Neural cell (in vitro differentiated cells): ENCODE results near the gene SARS2. TPM values are rescaled to one million over a fixed set of nuclear protein-coding genes. Genes with fewer than 3 reads are reported as not detected.
"Not testable (repeated sequence)": the region's sequence is repeated elsewhere in the genome, so short reads cannot be mapped to it uniquely, and the experiment has no call there.

Source experiments
- H2AFZ ChIP-seq: fragments of 200-600, 300-800 bp; sonication (generic), shearing (Covaris generic); 2 replicates; pipeline ENCODE4 v1.6.0; 2014; ENCODE audit warnings: low read depth, mild to moderate bottlenecking, antibody characterized with exemption, low read length, moderate library complexity
- H3F3A ChIP-seq: fragments of 200-600 bp; shearing (Covaris generic); 2 replicates; pipeline ENCODE4 v1.6.1; 2016; ENCODE audit warnings: mild to moderate bottlenecking, moderate library complexity, mixed read lengths, antibody characterized with exemption, low read length; ENCODE audit not compliant: insufficient read depth, poor library complexity, severe bottlenecking
- H3K27ac ChIP-seq: fragments of 200-600, 300-800 bp; sonication (generic), shearing (Covaris generic); 2 replicates; pipeline ENCODE4 v1.5.1; 2014; ENCODE audit warnings: mild to moderate bottlenecking, low read length, moderate library complexity
- H3K27me3 ChIP-seq: fragments of 300-800, 200-600 bp; sonication (generic), shearing (Covaris generic); 2 replicates; pipeline ENCODE4 v1.6.0; 2014; ENCODE audit warnings: mild to moderate bottlenecking, low read depth, low read length, moderate library complexity; ENCODE audit not compliant: insufficient read depth
- H3K36me3 ChIP-seq: fragments of 300-800, 200-600 bp; sonication (generic), shearing (Covaris generic); 2 replicates; pipeline ENCODE4 v1.5.1; 2014; ENCODE audit warnings: mild to moderate bottlenecking, antibody characterized with exemption, low read length, moderate library complexity; ENCODE audit not compliant: insufficient read depth
- H3K4me2 ChIP-seq: fragments of 300-800, 200-600 bp; sonication (generic), shearing (Covaris generic); 2 replicates; pipeline ENCODE4 v1.6.0; 2014; ENCODE audit warnings: mild to moderate bottlenecking, low read length
- H3K4me3 ChIP-seq: fragments of 300-800, 200-600 bp; sonication (generic), shearing (Covaris generic); 2 replicates; pipeline ENCODE4 v1.5.1; 2014; ENCODE audit warnings: mild to moderate bottlenecking, low read length, moderate library complexity
- H3K79me2 ChIP-seq: fragments of 200-600 bp; shearing (Covaris generic); replicated peaks from 2 replicates; pipeline ENCODE4 v1.6.0; 2014; ENCODE audit warnings: mild to moderate bottlenecking, low read length, moderate library complexity; ENCODE audit not compliant: insufficient read depth
- H3K9ac ChIP-seq: fragments of 300-800, 200-600 bp; sonication (generic), shearing (Covaris generic); 2 replicates; pipeline ENCODE4 v1.6.1; 2016; ENCODE audit warnings: mild to moderate bottlenecking, low read length, mixed read lengths
- H3K9me2 ChIP-seq: fragments of 200-600 bp; shearing (Covaris generic); 2 replicates; pipeline ENCODE4 v1.6.1; 2016; ENCODE audit warnings: mild to moderate bottlenecking, low read length, mixed read lengths; ENCODE audit not compliant: insufficient read depth
- H3K9me3 ChIP-seq: fragments of 200-600, 300-800 bp; sonication (generic), shearing (Covaris generic); 2 replicates; pipeline ENCODE4 v1.6.1; 2016; ENCODE audit warnings: mild to moderate bottlenecking, mixed run types, low read length, moderate library complexity, mixed read lengths
- H4K20me1 ChIP-seq: fragments of 200-600 bp; shearing (Covaris generic); 2 replicates; pipeline ENCODE4 v1.6.1; 2016; ENCODE audit warnings: mild to moderate bottlenecking, mixed run types; ENCODE audit not compliant: insufficient read depth
- EP300 ChIP-seq: fragments of 450-650 bp; conservative IDR thresholded peaks from 2 replicates; pipeline ENCODE4 v1.6.1; 2014; ENCODE audit warnings: antibody characterized with exemption, mild to moderate bottlenecking, moderate library complexity; ENCODE audit not compliant: poor library complexity, severe bottlenecking
- EZH2 ChIP-seq: fragments of 200-600, 300-800 bp; shearing (Covaris generic), sonication (generic); IDR thresholded peaks from 2 replicates; pipeline ENCODE4 v1.6.1; 2014; ENCODE audit warnings: antibody characterized with exemption, low read length, borderline replicate concordance, mild to moderate bottlenecking; ENCODE audit not compliant: insufficient read depth, poor library complexity, severe bottlenecking
- MXI1 ChIP-seq: fragments of 450-650 bp; conservative IDR thresholded peaks from 2 replicates; pipeline ENCODE4 v1.6.1; 2014; ENCODE audit warnings: antibody characterized with exemption, mild to moderate bottlenecking; ENCODE audit not compliant: poor library complexity, severe bottlenecking
- POLR2AphosphoS5 ChIP-seq: IDR thresholded peaks from 2 replicates; pipeline ENCODE4 v1.6.1; 2012
- RAD21 ChIP-seq: fragments of 450-650 bp; conservative IDR thresholded peaks from 2 replicates; pipeline ENCODE4 v1.6.1; 2014; ENCODE audit warnings: antibody characterized with exemption, mild to moderate bottlenecking, moderate library complexity
- REST ChIP-seq: IDR thresholded peaks from 2 replicates; pipeline ENCODE4 v1.6.1; 2012; ENCODE audit warnings: borderline replicate concordance
- SMC3 ChIP-seq: fragments of 450-650 bp; conservative IDR thresholded peaks from 2 replicates; pipeline ENCODE4 v1.6.1; 2014; ENCODE audit warnings: antibody characterized with exemption, mild to moderate bottlenecking, moderate library complexity; ENCODE audit not compliant: poor library complexity
- TAF1 ChIP-seq: IDR thresholded peaks from 2 replicates; pipeline ENCODE4 v1.6.1; 2012; ENCODE audit warnings: low read depth
- polyA plus RNA-seq: library from polyadenylated mRNA; depleted of rRNA; stranded (reverse); fragments of >200 nt; gene quantifications from 2 replicates; pipeline ENCODE4 v1.2.3, GENCODE V29; 2014
- TF ChIP-seq, protein P1 (sequence below): fragments of 450-650 bp; IDR thresholded peaks from 2 replicates; pipeline ENCODE4 v1.5.1; 2014; ENCODE audit warnings: antibody characterized with exemption, mild to moderate bottlenecking, moderate library complexity; ENCODE audit not compliant: poor library complexity, severe bottlenecking

The SARS2 gene
- polyA plus RNA-seq, 1 donor from 2014 or later, result 14.6 TPM

DNA sequence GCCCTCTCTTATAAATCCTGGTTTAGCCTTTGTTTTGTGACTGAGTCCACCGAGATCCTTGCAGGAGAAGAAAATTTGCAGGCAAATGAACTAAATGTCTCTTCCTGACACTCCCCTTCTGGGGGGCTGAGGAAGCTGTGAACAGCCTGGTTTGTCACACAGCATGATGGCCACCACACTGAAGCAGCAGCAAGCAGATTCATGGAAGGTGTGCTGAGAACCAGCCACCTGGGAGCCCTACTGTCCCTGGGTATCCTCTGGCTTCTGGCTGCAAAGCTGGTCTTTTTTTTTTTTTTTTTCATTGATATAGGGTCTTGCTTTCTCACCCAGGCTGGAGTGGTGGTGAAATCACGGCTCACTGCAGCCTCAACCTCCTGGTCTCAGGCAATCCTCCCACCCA is 11.4 kb upstream of the SARS2 start:
- H3F3A ChIP-seq, result no peaks in the 10 kb centered on the region
- no peaks in the 10 kb centered on the region for H4K20me1 ChIP-seq
- H3K9me2 ChIP-seq, result no peaks in the 10 kb centered on the region
- H3K27me3 ChIP-seq, result no peaks in the 10 kb centered on the region
- no peak overlapping the region for H3K9ac ChIP-seq
- no peak overlapping the region for H3K4me3 ChIP-seq
- H3K9me3 ChIP-seq, result no peaks in the 10 kb centered on the region
- H3K27ac ChIP-seq, result no peak overlapping the region
- H3K4me2 ChIP-seq, result no peak overlapping the region
- no peak overlapping the region for H2AFZ ChIP-seq
- TF ChIP-seq, protein P1, sequence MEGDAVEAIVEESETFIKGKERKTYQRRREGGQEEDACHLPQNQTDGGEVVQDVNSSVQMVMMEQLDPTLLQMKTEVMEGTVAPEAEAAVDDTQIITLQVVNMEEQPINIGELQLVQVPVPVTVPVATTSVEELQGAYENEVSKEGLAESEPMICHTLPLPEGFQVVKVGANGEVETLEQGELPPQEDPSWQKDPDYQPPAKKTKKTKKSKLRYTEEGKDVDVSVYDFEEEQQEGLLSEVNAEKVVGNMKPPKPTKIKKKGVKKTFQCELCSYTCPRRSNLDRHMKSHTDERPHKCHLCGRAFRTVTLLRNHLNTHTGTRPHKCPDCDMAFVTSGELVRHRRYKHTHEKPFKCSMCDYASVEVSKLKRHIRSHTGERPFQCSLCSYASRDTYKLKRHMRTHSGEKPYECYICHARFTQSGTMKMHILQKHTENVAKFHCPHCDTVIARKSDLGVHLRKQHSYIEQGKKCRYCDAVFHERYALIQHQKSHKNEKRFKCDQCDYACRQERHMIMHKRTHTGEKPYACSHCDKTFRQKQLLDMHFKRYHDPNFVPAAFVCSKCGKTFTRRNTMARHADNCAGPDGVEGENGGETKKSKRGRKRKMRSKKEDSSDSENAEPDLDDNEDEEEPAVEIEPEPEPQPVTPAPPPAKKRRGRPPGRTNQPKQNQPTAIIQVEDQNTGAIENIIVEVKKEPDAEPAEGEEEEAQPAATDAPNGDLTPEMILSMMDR, result no peak
- TF ChIP-seq POLR2AphosphoS5, result no peak
- no peak for TF ChIP-seq MXI1
- no peak for TF ChIP-seq SMC3
- H3K79me2 ChIP-seq, result no peaks in the 10 kb centered on the region
- H3K36me3 ChIP-seq, result no peaks in the 10 kb centered on the region

- not testable (repeated sequence) for H3K79me2 ChIP-seq, H3K4me3 ChIP-seq, H3K9me3 ChIP-seq, H3K4me2 ChIP-seq, H4K20me1 ChIP-seq, H3K27me3 ChIP-seq, H3K9me2 ChIP-seq, H2AFZ ChIP-seq, H3K27ac ChIP-seq, H3K9ac ChIP-seq, H3F3A ChIP-seq, H3K36me3 ChIP-seq
These were observed 10.9 kb upstream of the SARS2 start for GRCh38 chr19:38941466-38941865.

GRCh38 chr19:38939957-38940356 is 9.4 kb upstream of the SARS2 start:
- Histone ChIP-seq H3K36me3 (no peaks in the 10 kb centered on the region), H3K9me2 (no peaks in the 10 kb centered on the region), H3K9ac (no peak overlapping the region), H3K79me2 (no peaks in the 10 kb centered on the region), H3F3A (no peaks in the 10 kb centered on the region), H3K27ac (no peak overlapping the region), H4K20me1 (no peaks in the 10 kb centered on the region), H3K9me3 (no peaks in the 10 kb centered on the region), H2AFZ (no peak overlapping the region), H3K4me3 (no peak overlapping the region), H3K4me2 (no peak overlapping the region), H3K27me3 (no peaks in the 10 kb centered on the region)
- TF ChIP-seq TAF1 (no peak), RAD21 (no peak), EZH2 (no peak), POLR2AphosphoS5 (no peak), SMC3 (no peak), MXI1 (no peak), REST (no peak), EP300 (no peak)
- TF ChIP-seq, protein P1, result no peak
